ENCODE results near the gene MED13L. TPM values are rescaled to one million over a fixed set of nuclear protein-coding genes. Genes with fewer than 3 reads are reported as not detected.

MED13L gene
- total and polyA plus RNA-seq, 2 experiments from 2014 or later: 11.7 to 88.7 TPM

DNA sequence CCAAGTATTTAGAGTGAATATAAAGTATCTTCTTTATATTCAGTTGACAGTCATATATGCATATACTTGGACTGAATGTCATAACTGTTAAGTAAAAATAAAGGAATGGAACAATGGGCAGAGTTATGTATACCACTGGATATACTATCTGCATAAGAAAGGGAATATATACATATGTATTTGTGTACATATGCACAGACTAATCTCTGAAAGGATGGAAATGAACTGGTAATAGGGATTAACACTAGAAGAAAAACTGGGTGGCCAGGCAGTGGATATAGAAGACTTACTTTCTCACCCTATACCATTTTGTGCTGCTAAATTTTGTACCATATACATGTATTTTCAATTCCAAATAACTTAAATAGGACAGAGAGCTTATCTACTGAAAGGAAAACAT lies 200.1 kb downstream of the MED13L start:
- in situ Hi-C loops (cut with MboI): no loop called here
- no peaks in the 10 kb centered on the region for H3K27me3 ChIP-seq (replicated peaks; ENCODE audit: insufficient read depth)
- H3K4me3 ChIP-seq: no peak overlapping the region
- H3K27ac ChIP-seq: no peak overlapping the region
- no peaks in the 10 kb centered on the region; the same call in 1 of the 2 replicates for H4K20me1 ChIP-seq (ENCODE audit: insufficient read depth)
- H3K4me2 ChIP-seq (ENCODE audit: unreplicated experiment): no peak overlapping the region
- H3K9me3 ChIP-seq (ENCODE audit: low read depth): no peaks in the 10 kb centered on the region
- H3F3A ChIP-seq (ENCODE audit: insufficient read depth): peaks cover 3% of the 10 kb centered on the region; the same call in 1 of the 2 replicates
- H2AFZ ChIP-seq: no peak overlapping the region
- peaks cover 97% of the 10 kb centered on the region for H3K79me2 ChIP-seq (ENCODE audit: insufficient read depth)
- no peaks in the 10 kb centered on the region for H3K9me2 ChIP-seq (ENCODE audit: insufficient read depth)
- no peaks in the 10 kb centered on the region for H3K36me3 ChIP-seq (ENCODE audit: low read depth)
- H3K4me1 ChIP-seq (ENCODE audit: insufficient read depth): no peaks in the 10 kb centered on the region
- no peak overlapping the region for H3K9ac ChIP-seq
- TF ChIP-seq EZH2 (IDR thresholded peaks at IDR 0.05; ENCODE audit: insufficient read depth, poor library complexity, severe bottlenecking) (no peak), EZH2phosphoT487 (IDR thresholded peaks at IDR 0.05; ENCODE audit: insufficient read depth, low read depth) (no peak)
- DNase-seq: no peak

DNA sequence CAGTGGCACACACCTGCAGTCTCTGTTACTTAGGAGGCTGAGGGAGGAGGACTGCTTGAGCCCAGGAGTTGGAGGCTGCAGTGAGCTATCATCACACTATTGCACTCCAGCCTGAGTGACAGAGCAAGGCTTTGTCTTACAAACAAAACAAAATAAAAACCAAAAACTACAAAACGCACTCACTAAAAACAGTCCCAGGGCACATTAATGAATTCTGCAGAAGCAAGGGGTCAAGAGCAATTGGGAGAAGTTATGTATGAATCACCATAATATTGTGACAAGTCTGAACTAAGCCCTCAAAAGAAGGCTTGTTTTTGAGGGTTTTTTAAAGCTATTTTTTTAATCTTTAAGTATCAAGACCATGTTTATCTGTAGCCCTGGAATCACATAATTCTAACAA lies 201.1 kb downstream of the MED13L start:
- DNase-seq: no peak
- no peaks in the 10 kb centered on the region; the same call in 1 of the 2 replicates for H4K20me1 ChIP-seq (ENCODE audit: insufficient read depth)
- in situ Hi-C loops (cut with MboI): no loop called here
- H3K4me3 ChIP-seq: no peak overlapping the region
- H3K79me2 ChIP-seq (ENCODE audit: insufficient read depth): peaks cover 97% of the 10 kb centered on the region
- H3K36me3 ChIP-seq (ENCODE audit: low read depth): no peaks in the 10 kb centered on the region
- H2AFZ ChIP-seq: no peak overlapping the region
- 92 to 96% methylated on average over 1 of the region's 1 CpG for WGBS, 2 experiments (ENCODE audit: low coverage in 1 of 2, low lambda C conversion rate in 2 of 2, missing lambda C conversion rate in 2 of 2)
- H3K9ac ChIP-seq: no peak overlapping the region
- no peaks in the 10 kb centered on the region for H3K27me3 ChIP-seq (replicated peaks; ENCODE audit: insufficient read depth)
- no peaks in the 10 kb centered on the region for H3F3A ChIP-seq (ENCODE audit: insufficient read depth)
- no peaks in the 10 kb centered on the region for H3K9me2 ChIP-seq (ENCODE audit: insufficient read depth)
- no peaks in the 10 kb centered on the region for H3K9me3 ChIP-seq (ENCODE audit: low read depth)
- no peak for TF ChIP-seq EZH2phosphoT487 (IDR thresholded peaks at IDR 0.05; ENCODE audit: insufficient read depth, low read depth)
- TF ChIP-seq EZH2 (IDR thresholded peaks at IDR 0.05; ENCODE audit: insufficient read depth, poor library complexity, severe bottlenecking): no peak
- no peak overlapping the region for H3K4me2 ChIP-seq (ENCODE audit: unreplicated experiment)
- no peaks in the 10 kb centered on the region for H3K4me1 ChIP-seq (ENCODE audit: insufficient read depth)
- H3K27ac ChIP-seq: no peak overlapping the region

DNA sequence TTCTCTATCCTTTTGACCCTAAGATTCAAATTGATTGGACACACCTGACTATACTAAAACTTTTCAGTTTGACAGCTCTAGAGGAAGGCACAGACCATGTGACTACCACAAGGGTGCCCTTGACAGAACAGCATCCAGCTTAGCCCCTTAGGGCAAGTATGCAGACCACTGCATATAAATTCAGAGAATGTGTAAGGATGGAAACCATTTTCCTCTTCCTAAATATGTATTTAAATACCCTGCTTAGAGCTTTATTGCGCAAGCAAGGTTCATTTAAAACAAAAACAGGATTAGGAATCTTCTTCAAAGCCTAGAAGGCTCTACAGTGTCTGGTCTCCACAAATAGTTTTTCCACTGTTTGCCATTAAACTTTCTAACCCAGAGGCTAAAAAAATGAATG lies 202.8 kb downstream of the MED13L start:
- 100% methylated on average over 1 of the region's 1 CpG for WGBS, 2 experiments (ENCODE audit: low coverage in 1 of 2, low lambda C conversion rate in 2 of 2, missing lambda C conversion rate in 2 of 2)

DNA sequence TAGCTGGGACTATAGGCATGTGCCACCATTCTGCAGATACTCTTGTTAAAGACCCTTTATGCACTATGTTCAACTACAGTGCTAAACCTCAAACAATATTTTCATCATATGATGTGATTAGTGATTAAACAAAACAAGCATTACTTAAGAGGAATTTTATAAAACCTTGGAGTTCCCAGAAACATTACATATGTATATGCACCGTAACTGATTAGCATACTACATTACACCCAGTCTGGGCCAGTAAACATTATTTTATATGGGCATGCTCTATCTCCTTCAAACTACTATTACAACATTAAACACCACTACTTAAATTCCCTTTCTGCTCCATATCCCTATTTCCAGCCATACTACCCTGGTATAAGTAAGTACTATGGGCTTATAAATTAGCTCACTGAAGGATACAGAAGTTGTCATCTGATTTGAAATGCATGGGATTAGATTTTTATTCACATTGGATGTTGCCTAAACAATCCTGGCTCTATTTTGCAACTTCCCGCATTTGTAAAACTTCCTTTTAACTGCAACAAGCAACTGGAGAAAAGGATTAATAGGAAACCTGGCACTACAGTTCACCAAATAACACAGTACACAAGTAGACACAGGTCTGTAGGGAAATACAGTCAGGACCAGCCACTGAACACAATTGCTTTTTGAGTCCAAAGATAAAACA lies 205.8 kb downstream of the MED13L start:
- H3F3A ChIP-seq (ENCODE audit: insufficient read depth): peaks cover 2% of the 10 kb centered on the region; the same call in 1 of the 2 replicates
- H3K4me3 ChIP-seq: no peak overlapping the region
- no peak overlapping the region for H3K27ac ChIP-seq
- DNase-seq: no peak
- no peak overlapping the region for H3K4me2 ChIP-seq (ENCODE audit: unreplicated experiment)
- peaks cover 97% of the 10 kb centered on the region for H3K79me2 ChIP-seq (ENCODE audit: insufficient read depth)
- H2AFZ ChIP-seq: no peak overlapping the region
- H3K9me3 ChIP-seq (ENCODE audit: low read depth): no peaks in the 10 kb centered on the region
- H4K20me1 ChIP-seq (ENCODE audit: insufficient read depth): peaks cover 28% of the 10 kb centered on the region
- H3K9ac ChIP-seq: no peak overlapping the region
- TF ChIP-seq EZH2 (IDR thresholded peaks at IDR 0.05; ENCODE audit: insufficient read depth, poor library complexity, severe bottlenecking): no peak
- no peaks in the 10 kb centered on the region for H3K4me1 ChIP-seq (ENCODE audit: insufficient read depth)
- no peaks in the 10 kb centered on the region for H3K36me3 ChIP-seq (ENCODE audit: low read depth)
- 79 to 85% methylated on average over 2 of the region's 2 CpGs for WGBS, 2 experiments (ENCODE audit: low coverage in 1 of 2, low lambda C conversion rate in 2 of 2, missing lambda C conversion rate in 2 of 2)
- H3K27me3 ChIP-seq (replicated peaks; ENCODE audit: insufficient read depth): no peaks in the 10 kb centered on the region
- H3K9me2 ChIP-seq (ENCODE audit: insufficient read depth): no peaks in the 10 kb centered on the region
- in situ Hi-C loops (cut with MboI): no loop called here

More for the DNA sequence above, 202.8 kb downstream of the MED13L start:
- H3K36me3 ChIP-seq (ENCODE audit: low read depth): no peaks in the 10 kb centered on the region
- H3K4me1 ChIP-seq (ENCODE audit: insufficient read depth): no peaks in the 10 kb centered on the region
- no peak overlapping the region for H3K27ac ChIP-seq
- in situ Hi-C loops (cut with MboI): no loop called here
- TF ChIP-seq EZH2phosphoT487 (IDR thresholded peaks at IDR 0.05; ENCODE audit: insufficient read depth, low read depth) (no peak), EZH2 (IDR thresholded peaks at IDR 0.05; ENCODE audit: insufficient read depth, poor library complexity, severe bottlenecking) (no peak)
- no peaks in the 10 kb centered on the region for H3K27me3 ChIP-seq (replicated peaks; ENCODE audit: insufficient read depth)
- H3K9me3 ChIP-seq (ENCODE audit: low read depth): no peaks in the 10 kb centered on the region
- peaks cover 97% of the 10 kb centered on the region for H3K79me2 ChIP-seq (ENCODE audit: insufficient read depth)
- H3K9me2 ChIP-seq (ENCODE audit: insufficient read depth): no peaks in the 10 kb centered on the region
- peaks cover 5% of the 10 kb centered on the region; the same call in 1 of the 2 replicates for H4K20me1 ChIP-seq (ENCODE audit: insufficient read depth)
- no peak overlapping the region for H2AFZ ChIP-seq
- H3K4me2 ChIP-seq (ENCODE audit: unreplicated experiment): no peak overlapping the region
- no peaks in the 10 kb centered on the region for H3F3A ChIP-seq (ENCODE audit: insufficient read depth)
- no peak for DNase-seq
- no peak overlapping the region for H3K4me3 ChIP-seq
- H3K9ac ChIP-seq: no peak overlapping the region
